ENCODE measurements around the gene EMC9.

Gene EMC9

DNA sequence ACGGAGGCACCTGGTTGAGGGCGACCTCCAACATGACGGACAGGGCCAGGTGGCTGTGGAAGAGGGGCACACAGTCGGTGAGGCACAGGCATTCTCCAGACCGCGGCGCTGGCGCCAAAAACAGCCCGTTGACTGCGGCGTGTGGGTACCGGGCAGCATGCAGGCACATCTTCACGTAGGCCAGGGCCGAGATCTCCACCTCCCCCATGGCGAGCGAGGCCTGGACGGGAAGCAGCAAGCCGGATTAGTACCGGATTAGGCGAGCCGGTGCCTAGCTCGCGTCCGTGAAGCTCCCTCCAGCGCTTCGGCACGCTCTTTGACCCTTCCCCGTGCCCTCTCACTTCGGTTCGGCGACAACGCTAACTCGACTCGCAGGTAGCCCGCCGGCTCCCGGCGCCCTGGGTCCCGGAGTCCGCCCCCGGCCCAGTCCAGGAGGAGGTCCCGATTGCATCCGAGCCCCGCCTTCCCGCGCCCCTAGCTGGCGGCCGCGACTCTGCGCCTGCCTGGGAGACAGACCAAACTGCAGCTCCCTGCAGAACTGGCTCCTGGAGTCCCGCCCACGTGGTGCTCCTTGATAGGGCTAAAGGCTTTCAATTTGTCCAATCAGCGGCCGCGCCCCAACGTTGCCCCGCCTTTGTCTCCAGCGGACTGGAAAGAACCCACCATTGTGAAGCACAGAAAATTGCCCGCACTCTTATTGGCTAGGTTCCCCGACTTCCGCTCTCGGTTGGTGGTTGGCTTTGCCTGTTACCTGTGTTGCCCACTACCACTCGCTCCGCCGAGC lies at the start of gene EMC9:
EMC9 (minus strand) TSS at position 495 of the 784 bp plus-strand sequence; CDS start at position 208, 287 bp downstream.
- DNase-seq = peak; percentile 100

DNA sequence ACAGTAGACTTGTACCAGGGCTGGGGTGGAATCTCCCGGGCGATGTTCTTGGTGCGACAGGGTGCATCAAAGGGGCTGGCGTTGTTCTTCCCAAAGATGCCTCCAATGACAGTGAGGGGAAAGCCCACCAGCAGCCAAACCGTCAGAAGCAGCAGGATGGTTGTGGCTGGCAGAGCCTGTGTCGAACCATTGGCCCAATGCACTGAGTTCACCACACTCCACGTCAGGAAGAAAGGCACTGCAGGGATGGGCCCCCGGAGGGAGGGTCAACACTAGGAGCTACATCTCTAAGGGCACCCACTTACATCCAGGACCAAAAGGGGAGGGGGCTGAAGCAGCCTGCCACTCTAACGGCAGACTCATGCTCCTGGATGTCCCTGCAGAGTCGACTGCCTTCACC lies 49.0 kb upstream of the EMC9 start:
- no peak for DNase-seq

DNA sequence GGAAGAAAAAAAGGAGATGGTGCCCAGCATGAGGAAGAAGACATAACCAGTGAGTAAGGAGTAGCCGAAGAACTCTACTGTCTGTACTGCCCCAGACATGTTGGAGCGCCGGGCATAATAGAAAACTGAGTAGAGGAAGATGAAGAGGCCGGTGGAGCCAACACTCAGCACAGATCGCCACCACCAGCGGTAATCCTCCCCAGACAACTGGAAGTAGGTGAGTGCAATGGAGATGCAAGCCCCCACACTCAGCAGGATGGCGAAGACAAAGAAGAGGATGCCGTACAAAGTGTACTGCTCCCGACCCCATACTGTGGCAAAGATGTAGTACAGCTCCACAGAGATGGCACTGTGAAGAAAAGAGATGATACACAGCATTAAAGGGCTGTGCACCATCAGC lies 48.1 kb upstream of the EMC9 start:
- no peak for DNase-seq

GRCh38 chr14:24189059-24189375 lies 47.6 kb upstream of the EMC9 start:
- DNase-seq = no peak

GRCh38 chr14:24188251-24189058 lies 47.1 kb upstream of the EMC9 start, which contains the start of gene IPO4:
Gene IPO4, minus strand, starts transcription at chr14:24188816. Its CDS starts 29 bp downstream, at chr14:24188787.
- peak; percentile 97 for DNase-seq

GRCh38 chr14:24187539-24187915 lies 46.1 kb upstream of the EMC9 start:
- DNase-seq = no peak

DNA sequence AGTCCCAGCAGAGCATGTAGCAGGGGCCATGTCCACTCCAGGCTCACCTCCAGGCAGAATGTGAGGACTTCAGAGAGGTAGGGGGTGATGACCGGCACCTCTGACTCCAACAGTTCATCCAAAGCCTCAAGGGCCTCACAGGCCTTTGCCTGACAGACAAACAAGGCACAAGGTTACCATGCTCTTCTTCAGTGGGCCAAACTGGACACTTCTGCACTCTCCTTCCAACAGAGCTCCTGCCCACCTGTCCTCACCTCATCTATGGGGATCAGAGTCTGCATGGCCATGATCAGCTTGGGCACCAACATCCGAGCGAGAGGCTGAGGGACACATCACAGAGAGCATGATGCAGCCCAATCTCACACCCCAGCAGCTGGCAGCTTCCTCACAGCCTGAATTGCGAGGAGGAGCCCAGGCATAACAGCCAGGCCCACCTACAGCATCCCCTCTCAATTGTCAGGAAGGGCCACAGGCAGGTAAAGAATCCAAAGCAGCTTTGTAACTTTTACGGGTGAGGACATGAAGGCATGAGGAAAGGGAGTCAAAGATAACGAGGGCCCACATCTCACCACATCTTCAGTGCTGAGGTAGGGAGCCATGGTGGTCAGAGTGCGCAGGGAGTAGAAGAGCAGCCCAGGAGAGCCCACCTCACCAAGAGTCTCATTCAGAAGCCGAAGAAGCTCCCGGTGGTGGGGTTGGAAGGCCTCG lies 45.6 kb upstream of the EMC9 start:
- DNase-seq = no peak

DNA sequence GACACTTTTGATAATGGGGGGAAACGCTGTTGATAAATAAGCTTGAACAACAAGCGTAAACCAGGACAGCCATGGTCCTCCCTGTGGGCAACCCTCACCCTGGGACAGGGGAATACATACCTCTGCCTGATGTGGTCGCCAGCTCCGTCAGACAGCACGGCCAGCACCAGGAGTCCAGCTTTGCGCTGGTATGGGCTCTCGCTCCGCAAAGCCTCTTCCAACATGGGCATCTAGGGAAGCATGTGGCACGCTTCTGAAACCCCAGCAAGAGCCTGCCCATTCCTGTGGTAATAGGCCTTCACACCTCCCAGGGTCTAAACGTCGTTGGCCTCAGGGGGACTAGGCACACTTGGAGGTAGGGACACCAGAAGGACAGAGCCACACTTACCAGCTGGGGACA lies 44.4 kb upstream of the EMC9 start:
- no peak for DNase-seq

DNA sequence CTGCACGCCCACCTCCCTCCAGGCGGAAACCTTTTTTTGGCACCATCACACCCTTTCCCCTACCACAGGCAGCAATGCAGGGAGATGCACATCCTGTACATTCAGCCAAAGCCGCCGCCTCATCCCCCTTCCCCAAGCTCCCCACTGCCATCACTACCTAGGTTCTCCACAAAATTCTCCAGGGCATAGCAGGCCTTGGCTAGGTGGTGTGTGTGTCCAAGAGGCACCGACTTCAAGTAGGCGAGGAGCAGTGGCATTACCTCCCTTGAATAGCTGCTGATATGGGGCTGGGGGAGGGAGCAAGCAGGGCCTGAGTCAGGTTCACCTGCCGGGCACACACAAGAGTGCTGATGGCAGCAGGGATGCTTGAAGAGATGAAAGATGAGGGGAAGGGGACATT lies 43.6 kb upstream of the EMC9 start:
- DNase-seq = no peak

- DNase-seq = no peak
These were observed 42.9 kb upstream of the EMC9 start for GRCh38 chr14:24184104-24184970.

GRCh38 chr14:24183014-24183481 lies 41.7 kb upstream of the EMC9 start:
- DNase-seq = no peak

GRCh38 chr14:24182110-24182882 lies 40.9 kb upstream of the EMC9 start:
- DNase-seq = no peak

GRCh38 chr14:24181371-24182077 lies 40.1 kb upstream of the EMC9 start:
- no peak for DNase-seq

DNA sequence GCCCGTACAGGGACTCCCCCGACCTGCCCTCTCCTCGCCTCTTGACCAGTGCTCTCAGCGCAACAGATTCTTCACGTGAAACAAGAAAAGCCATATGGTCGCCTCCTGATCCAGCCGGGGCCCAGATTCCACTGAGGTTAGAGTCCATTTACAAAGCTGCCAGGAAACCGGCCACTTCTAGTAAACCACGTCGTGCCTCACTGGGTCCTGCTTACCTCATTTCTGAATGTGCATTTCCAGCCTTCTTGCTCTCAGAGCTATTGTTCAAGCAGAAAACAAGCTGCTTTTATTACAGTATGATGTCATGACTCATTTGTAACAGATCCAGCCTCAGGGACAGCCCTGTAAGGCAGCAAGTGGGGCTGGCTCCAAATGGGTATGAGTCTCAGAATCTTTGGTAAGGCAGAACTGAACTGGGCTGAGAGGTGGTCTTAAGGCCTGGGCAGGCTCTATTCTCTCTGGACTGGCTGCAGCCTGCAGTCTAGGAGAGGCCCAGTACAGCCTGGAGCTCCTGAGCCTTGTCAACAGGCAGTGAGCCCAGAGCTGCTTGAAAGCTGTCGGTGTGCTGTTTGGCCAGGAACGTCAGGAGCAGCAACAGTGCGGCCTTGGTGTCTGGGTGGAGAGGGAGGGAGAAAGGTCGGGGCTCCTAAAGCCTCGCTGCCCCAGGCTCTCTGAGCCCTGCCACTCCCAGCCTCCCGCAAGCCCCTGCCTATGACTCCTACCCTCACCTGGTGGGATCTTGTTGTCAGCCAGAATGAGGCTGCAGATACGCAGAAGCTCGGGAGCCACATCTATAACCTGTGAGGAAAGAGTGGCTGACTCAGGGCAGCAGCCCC lies 38.8 kb upstream of the EMC9 start:
- DNase-seq = no peak

GRCh38 chr14:24179294-24179960 lies 38.0 kb upstream of the EMC9 start:
- DNase-seq = no peak

- DNase-seq = no peak
These were observed 37.2 kb upstream of the EMC9 start for GRCh38 chr14:24178399-24179178.

DNA sequence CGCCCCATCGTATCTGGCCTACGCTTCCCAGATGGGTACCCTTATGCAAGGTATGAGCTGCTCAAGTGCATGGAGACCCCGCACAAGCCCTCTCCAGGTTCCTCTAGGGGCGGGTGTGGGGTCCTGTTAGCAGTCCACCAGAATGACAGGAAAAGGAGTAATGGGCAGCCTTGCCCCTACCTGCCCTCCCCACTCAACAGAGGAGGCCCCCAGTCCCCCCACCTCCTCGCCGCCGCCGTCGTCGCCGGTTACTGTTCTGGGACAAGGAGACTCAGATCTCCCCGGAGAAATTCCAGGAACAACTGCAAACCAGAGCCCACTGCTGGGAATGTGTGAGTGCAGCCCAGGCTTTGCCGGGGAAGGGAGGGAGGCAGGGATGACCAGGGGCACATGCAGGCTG lies 36.5 kb upstream of the EMC9 start:
- DNase-seq = no peak

- no peak for DNase-seq
These were observed 35.8 kb upstream of the EMC9 start for GRCh38 chr14:24177041-24177825.

All from activated CD4-positive, alpha-beta T cell treated with anti-CD3 and anti-CD28 coated beads, Interleukin-2, Interleukin-6, amounts not matched to agents 100 ng/mL and 50 ng/mL, durations not matched to agents 16 hours and 8 hours (primary cell).